22Rv1 (cell line): ENCODE results near the gene FHIT.

Experiments used
- H3K27ac ChIP-seq: fragments of 450-650 bp; 2 replicates; pipeline ENCODE4 v1.5.1; 2017
- CTCF ChIP-seq: fragments of 450-650 bp; IDR thresholded peaks from 2 replicates; pipeline ENCODE4 v1.5.1; 2017; ENCODE audit warnings: mild to moderate bottlenecking
- ZFX ChIP-seq: fragments of 450-650 bp; IDR thresholded peaks from 2 replicates; pipeline ENCODE4 v1.6.1; 2017; ENCODE audit warnings: antibody characterized with exemption, borderline replicate concordance

Gene FHIT

GRCh38 chr3:61177450-61177849, 73.8 kb downstream of the FHIT start:
- no peak overlapping the region for H3K27ac ChIP-seq
- TF ChIP-seq ZFX: no peak
- TF ChIP-seq CTCF: no peak

- no peak for TF ChIP-seq CTCF
- no peak for TF ChIP-seq ZFX
- no peak overlapping the region for H3K27ac ChIP-seq
Measured at GRCh38 chr3:61173676-61174075, 77.6 kb downstream of the FHIT start.

GRCh38 chr3:61172684-61173083, 78.6 kb downstream of the FHIT start:
- TF ChIP-seq CTCF (peak; percentile 13; the same call in 1 of the 2 replicates), ZFX (no peak)
- no peak overlapping the region for H3K27ac ChIP-seq

GRCh38 chr3:61172203-61172602, 79.0 kb downstream of the FHIT start:
- no peak overlapping the region for H3K27ac ChIP-seq
- no peak for TF ChIP-seq ZFX
- no peak for TF ChIP-seq CTCF

GRCh38 chr3:61169621-61170251, 81.5 kb downstream of the FHIT start:
- no peak overlapping the region for H3K27ac ChIP-seq
- TF ChIP-seq CTCF (no peak), ZFX (no peak)

- TF ChIP-seq ZFX (no peak), CTCF (no peak)
- no peak overlapping the region for H3K27ac ChIP-seq
Measured at GRCh38 chr3:61168286-61168685, 83.0 kb downstream of the FHIT start.

GRCh38 chr3:61162965-61163364, 88.3 kb downstream of the FHIT start:
- TF ChIP-seq CTCF: no peak
- no peak for TF ChIP-seq ZFX

More at GRCh38 chr3:61162965-61163364, 88.3 kb downstream of the FHIT start:
- H3K27ac ChIP-seq: no peak overlapping the region
